Kasumi-1 (cell line): Measurements from ENCODE around the gene NDUFA8.
"Not testable (repeated sequence)": the region's sequence is repeated elsewhere in the genome, so short reads cannot be mapped to it uniquely, and the experiment has no call there.

ENCODE experiments used
- DNase-seq, 2 experiments: peaks; one replicate each; lab custom pipeline; 2025; lab: John Stamatoyannopoulos, UW

Gene NDUFA8

DNA sequence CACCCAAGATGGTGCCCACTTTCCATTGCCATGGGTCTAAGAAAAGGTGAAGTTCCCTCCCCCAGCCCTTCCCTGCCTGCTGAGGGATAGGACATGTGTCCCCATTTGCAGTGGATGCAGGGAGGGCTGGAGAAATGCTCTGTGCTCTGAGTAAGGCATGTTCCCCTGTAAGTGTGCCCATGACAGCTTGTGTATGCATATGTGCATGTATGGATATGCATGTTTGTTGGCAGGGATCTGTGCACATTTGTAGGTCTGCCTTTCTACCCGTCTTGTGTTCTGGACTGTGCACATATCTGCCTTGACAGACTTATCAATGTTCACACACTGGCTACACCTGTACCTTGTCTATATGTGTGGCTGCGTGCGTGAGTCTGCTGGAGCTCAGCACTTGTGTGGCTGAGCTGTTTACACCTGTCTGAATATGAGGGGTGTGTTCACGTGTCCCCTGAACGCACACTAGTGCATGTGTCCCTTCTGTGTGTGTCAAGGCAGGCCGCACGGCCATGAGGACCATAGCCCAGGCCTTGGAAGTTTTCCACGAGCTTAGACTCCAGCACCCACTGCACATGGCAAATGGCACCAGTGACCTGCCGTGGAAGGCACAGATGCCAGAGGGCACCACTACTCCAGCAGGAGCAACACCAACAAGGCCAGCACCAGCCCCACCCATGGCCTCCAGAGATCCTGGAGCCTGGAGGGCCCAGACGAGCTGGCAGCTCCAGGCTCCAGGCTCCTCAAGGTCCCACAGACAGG lies 39.1 kb downstream of the NDUFA8 start:
- DNase-seq, result no peak

DNA sequence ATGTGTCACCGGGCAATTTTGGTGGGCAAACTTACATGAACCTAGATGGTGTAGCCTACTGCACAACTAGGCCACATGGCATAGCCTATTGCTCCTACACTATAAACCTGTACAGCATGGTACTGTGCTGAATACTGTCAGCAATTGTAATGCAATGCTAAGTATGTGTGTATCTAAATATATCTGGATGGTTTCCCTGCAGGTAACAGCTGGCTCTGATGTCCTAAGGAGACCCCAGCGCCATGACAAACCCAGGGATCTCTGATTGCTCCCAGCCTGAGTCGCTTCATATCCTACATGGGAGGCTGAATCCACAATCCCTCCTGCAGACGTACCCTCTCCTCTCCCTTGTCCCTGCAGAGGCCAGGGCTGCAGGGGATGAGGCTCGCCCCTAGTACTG lies 39.9 kb downstream of the NDUFA8 start:
- no peak for DNase-seq

GRCh38 chr9:122119166-122119521 lies 40.4 kb downstream of the NDUFA8 start:
- DNase-seq, result no peak

- DNase-seq, result no peak
Measured at GRCh38 chr9:122118343-122119165, 41.0 kb downstream of the NDUFA8 start.

DNA sequence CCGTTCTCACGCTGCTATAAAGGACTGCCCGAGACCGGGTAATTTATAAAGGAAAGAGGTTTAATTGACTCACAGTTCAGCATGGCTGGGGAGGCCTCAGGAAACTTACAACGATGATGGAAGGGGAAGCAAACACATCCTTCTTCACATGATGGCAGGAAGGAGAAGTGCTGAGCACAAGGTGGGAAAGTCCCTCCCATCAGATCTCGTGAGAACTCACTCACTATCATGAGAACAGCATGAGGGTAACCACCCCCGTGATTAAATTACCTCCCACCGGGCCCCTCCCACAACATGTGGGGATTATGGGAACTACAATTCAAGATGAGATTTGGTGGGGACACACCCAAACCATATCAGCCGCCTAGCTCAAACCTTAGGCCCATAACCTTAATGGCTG lies 42.3 kb downstream of the NDUFA8 start:
- DNase-seq, result not testable (repeated sequence)

DNA sequence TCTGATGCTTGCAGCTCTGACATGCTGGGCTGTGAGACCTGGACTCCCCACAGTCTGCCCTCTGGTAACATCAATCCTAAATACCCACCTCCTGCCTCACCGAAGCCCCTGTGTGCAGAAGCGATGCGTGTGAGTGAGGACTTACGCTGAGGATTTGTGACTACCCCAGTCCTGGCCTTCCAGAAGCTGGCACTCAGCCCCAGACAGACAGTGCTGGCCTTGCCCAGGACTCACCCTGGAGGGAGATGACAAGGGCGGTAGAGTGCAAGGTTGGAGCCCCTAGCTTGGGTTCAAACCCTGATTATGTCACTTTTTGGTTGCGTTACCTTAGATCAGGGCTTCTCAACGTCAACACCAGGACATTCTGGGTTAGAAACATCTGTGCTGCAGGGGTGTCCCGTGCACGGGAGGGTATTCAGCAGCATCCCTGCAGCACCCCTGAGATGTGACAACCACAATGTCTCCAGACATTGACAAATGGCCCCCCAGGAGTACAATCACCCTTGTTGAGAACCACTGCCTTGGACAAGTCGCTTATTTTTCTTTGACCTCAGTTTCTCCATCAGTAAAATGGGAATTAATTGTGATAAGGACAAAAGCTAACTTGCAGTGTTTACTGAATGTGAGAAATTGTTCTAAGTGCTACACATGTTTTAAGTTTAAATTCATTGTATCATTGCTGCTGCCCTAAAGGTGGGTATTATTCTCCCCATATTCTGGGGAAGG lies 43.0 kb downstream of the NDUFA8 start:
- no peak for DNase-seq

DNA sequence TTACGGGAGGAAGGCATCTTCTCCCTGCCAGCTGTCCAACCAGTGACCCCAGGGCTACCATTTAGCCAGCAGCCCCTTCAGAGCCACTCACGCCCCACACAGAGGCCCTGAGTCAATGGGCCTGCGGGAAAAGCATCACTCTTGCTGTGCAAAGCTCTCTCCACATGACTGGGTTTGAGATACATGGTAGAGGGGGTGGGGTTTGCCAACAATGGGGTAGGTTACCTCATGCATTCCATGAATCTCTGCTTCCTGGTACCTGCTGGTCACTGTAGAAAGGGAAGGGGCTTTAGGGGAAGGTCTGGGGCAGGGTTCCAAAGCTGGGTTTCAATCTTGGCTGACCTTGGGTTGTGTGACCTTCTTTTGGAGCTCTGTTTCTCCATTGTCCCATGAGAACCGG lies 43.5 kb downstream of the NDUFA8 start:
- no peak for DNase-seq

DNA sequence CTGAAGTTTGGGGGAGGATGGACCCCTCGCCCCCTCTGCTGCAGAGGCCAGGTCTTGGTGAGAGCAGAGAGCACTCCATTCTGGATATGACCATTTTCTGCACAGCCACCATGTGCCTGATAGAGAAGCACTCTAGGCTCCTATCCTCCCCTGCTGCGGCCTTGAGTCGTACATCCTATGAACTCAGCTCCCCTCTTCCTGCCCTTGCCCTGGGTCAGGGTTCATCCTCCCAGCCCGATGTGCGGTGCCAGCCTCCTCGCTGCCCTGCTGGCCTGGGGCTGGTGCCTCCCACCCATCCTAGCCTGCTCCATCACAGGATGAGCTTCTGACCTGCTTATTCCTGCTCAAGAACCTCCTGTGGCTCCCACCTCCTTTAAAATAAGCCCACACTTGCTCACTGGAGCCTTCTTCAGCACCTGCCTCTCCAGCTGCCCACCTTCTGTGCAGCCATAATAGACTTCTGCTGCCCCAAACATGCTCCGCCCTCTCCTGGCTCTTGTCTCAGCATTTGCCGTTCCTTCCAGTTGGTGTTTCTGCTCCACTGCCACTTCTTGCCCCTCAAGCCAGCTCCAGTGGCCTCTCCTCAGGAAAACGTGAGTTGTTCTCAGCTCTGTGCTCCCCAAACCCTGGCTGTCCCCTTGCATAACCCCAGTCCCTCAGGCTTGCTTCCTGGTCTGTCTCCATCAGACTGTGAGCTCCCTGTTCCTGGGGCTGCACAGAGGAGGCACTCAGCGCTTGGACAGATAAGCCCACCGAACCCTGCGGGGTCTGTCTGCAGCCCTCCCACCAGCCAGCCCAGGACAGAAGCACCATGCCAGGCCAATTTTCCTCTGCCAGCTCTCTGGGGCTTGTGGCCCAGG lies 44.2 kb downstream of the NDUFA8 start:
- DNase-seq, result no peak

- DNase-seq, result no peak
Measured at GRCh38 chr9:122113574-122113973, 46.0 kb downstream of the NDUFA8 start.

DNA sequence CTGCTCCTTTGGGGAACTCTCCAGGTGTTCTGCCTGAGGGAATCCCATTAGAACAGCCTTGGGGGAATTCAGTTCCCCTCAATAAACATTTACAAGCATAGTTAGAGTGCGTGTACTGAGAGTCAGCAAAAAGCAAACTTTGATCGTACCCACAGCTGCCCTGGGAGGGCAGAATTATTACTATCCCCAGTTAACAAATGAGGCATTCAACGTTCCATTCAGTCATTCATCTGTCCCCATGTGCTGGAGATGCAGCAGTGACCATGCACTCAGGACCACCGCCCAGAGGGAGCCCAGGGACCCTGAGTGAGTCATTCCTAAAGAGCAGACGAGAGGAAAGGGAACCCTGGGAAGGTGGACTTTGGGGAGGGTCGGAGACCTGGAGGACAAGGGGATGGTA lies 47.3 kb downstream of the NDUFA8 start:
- DNase-seq, result no peak

DNA sequence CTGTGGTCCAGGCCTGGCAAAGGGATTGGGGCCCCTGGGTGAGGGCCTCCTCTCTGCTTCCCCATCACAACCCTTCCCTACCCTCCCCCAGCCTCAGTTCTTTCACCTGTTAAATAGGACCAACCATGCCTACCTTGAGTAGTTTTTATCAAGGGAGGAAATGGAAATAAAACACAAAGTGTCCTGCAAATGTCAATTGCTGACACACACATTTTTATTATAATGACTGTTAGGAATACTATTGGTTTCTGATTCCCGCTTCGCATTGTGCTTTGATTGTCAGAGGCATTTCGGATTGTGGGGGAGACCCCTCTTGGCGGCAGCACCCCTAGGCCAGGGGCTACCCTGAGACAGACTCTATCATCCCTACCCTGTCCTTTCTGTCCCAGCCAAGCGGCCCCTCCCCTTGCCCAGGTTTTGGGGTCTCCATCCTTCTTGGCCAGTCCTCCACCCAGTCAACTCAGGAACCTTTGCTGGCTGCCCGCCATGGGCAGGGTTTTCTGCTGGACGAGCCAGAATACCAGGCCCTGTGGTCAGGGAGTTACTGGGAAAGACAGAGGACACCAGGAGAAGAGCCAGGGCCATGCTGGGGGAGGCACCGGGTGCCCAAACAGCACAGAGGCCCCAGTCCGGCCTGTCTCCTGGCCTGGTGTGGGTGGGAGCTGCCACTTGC lies 48.0 kb downstream of the NDUFA8 start:
- DNase-seq, result no peak

DNA sequence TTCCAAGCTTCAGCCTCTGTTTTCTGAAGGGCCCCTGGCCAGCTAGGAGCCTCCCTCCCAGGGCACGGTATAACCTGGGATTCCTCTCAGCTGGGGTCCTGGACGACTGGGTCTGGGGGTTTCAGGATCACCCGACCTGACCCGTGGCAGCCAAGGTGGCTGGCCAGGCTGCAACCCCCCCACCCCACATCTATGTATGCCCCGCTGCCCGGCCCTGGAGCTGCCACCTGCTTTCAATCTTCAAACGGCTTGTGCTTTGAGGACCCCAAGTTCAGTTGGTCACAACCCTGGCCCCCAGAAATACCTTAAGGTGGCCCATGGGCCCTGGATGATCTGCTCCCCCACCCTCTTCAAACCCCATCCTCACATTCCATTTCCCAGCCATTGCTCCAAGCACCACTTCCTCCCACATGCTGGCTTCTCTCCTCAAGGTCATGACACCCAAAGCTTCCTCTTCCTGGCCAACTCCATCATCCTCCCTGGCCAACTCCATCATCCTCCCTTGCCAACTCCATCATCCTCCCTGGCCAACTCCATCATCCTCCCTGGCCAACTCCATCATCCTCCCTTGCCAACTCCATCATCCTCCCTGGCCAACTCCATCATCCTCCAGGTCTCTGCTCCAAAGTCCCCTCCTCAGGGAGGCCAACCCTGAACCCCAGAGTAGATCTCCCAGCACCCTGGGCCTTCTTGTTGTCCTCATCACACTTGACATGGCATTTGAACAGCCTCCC lies 49.3 kb downstream of the NDUFA8 start:
- DNase-seq, result no peak

DNA sequence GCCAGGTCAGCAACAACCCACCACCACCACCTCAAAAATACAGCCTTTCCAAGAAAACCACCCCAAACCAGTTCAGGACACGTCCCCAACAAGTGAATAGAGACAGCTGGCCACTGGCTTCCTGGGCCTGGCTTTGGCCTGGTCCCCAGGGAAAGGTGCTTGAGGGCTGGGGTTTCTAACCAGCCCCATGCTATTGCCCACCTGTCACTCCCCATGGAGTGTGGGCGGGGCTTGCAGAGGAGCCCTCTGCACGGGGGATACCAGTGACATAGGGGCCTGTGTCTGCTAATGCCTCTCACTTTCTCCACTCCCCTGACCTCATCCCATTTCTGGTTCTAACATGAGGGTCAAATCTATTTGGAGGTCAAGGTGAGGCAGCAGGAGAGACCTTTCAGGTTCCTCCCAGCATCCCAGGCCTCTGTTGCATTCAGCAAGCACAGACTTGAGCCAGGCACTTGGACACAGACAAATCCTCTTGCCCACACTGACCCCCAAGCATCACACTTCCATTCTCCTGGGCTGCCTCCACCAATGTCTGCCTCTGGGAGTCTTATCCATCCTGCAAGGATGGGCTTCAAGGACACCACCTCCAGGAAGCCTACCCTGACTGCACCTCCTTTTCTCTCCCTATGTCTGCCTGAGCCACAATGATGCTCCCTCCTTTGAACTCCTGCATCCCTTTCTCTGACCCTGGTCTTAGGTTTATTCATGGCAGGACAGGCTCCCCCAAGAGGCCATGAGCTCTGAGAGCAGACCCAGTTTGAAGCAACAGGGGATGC lies 50.4 kb downstream of the NDUFA8 start:
- DNase-seq, result no peak

GRCh38 chr9:122107291-122107805 lies 52.2 kb downstream of the NDUFA8 start:
- no peak for DNase-seq

DNA sequence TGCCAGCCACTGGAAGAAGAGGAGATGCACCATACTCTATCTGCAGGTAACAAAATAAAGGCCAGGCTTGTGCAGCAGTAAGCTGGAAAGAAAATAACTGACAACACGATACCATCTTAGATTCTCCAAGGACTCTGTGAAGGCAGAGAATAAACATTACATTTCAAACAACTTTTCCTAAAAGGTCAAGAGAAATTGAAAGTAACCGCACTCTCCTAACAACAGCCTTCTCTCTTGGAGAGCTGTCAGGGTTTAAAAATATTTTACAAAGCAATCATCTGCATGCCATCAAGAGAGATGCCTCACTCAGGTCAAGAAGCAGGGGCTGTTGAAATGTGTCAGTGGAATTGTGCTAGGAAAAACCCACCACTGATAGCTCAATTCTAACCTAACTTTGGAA lies 53.0 kb downstream of the NDUFA8 start:
- no peak for DNase-seq

GRCh38 chr9:122103985-122104384 lies 55.6 kb downstream of the NDUFA8 start:
- DNase-seq, result no peak

- no peak for DNase-seq
Measured at GRCh38 chr9:122102156-122102555, 57.4 kb downstream of the NDUFA8 start.

- DNase-seq, result no peak
Measured at GRCh38 chr9:122100756-122101155, 58.8 kb downstream of the NDUFA8 start.

GRCh38 chr9:122099271-122099869 lies 60.2 kb downstream of the NDUFA8 start:
- peak; percentile 71 to 80 for DNase-seq
